ENCODE data around the gene TPO.

DNA sequence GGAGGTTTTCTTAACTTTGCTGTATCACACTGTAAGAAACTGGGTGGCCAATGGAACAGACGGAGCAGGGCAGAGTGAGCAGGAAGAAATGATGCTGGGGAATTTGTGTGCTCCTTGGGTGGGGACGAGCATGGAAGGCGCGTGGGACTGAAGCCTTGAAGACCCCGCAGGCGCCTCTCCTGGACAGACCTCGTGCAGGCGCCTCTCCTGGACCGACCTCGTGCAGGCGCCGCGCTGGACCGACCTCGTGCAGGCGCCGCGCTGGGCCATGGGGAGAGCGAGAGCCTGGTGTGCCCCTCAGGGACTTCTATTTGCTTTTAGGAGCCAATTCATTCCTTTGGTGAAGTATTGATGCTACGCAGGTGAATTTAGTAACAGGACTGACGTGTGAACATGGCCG, 8.9 kb downstream of the TPO start:
- TF ChIP-seq GATA2 (IDR thresholded peaks at IDR 0.05; ENCODE audit: low read depth, low read length) (no peak), GATA3 (IDR thresholded peaks at IDR 0.05; ENCODE audit: low read depth, low read length) (no peak)
